HG03139 (cell line): ENCODE results near the gene CHST5.
"Not testable (repeated sequence)": the region's sequence is repeated elsewhere in the genome, so short reads cannot be mapped to it uniquely, and the experiment has no call there.

Experiments
- ATAC-seq: cut with Tn5 transposase; IDR thresholded peaks from one replicate; pipeline ENCODE4 v1.9.1; 2021; ENCODE audit not compliant: unreplicated experiment

Gene CHST5

DNA sequence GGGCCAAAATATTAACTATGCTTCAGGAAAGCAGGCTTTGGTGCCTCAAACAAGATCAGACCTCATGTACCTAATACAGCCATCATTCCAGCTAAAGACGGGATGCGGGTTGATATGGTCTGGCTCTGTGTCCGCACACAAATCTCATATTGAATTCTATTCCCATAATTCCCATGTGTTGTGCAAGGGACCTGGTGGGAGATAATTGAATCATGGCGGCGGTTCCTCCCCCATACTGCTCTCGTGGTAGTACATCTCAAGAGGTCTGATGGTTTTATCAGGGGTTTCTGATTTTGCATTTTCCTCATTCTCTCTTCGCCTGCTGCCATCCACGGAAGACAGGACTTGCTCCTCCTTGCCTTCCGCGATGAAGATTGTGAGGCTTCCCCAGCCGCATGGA is 21.6 kb downstream of the CHST5 start:
- no peak for ATAC-seq

DNA sequence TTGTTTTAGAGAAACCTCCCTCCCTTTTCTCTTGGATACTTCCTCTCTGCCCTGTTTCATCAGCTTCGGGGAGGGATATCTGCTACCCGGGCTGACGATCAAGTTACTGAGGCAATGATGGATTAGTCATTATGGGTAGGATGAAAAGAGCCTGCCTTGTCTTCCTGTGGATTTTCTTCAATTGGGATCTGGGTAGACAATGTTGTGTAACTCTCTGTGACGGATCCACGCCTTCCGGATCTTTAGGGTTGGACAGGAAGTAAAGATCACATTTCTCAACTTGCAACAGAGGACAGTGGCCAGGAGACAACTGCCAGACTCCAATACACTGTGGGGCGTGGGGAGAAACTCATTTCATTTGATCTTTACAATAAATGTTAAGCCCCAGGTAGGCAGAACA is 29.3 kb downstream of the CHST5 start:
- ATAC-seq = no peak

DNA sequence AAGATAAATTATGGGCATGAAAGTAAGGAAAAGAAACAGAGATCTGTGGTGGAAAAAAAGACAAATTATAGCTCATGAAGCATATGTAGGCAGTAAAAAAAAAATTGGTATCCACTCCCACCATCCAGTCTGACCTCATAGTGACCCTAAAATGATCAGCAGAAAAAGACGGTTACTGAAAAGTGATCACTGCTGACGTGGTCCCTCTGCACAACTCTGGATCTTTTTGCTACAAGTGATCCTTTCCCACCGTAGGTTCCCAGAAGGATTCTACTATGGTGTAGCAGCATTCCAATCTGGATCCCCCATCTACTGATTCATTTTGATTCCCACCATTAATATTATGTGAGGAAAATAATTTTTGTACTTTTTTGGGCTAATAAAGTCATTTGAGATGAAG is 29.8 kb downstream of the CHST5 start:
- ATAC-seq = no peak

GRCh38 chr16:75503801-75504200 is 32.1 kb downstream of the CHST5 start:
- ATAC-seq = no peak

DNA sequence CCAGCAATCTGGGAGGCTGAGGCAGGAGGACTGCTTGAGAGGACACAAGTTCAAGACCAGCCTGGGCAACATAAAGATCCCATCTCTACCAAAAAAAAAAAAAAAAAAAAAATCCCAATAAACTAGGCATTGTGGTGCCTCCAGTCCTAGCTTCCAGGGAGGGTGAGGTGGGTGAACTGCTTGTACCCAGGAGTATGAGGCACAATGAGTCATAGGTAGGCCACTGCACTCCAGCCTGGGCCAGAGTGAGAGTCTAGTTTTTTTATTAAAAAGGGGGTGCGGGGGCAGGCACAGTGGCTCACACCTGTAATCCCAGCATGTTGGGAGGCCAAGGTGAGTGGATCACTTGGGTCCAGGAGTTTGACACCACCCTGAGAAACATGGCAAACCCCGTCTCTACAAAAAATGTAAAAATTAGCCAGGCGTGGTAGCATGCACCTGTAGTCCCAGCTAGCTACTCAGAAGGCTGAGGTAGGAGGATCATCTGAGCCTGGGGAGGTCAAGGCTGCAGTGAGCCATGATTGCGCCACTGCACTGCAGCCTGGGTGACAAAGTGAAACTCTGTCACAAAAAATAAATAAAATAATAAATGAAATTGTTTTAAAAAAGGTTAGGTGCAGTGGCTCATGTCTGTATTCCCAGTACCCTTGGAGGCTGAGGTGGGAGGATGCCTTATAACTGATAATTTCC is 32.8 kb downstream of the CHST5 start:
- no peak for ATAC-seq

DNA sequence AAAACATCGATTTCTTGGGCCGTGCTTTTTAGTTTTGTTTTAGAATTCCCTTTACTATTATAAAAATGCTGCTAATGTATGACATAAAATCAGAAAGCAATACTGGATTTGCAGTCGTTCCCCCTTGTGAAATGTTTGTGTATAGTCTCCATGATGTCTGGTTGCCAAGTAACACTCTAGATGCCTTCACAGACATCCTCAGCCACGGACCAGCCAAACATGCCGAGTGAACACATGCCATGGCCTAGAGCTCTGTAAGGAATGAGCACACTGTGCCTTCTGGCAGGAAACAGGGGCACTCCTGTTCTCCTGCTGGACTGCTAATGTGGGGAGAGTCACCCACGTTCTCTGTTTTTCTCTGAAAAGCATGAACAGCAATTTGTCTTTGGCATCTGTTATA is 34.1 kb downstream of the CHST5 start:
- ATAC-seq = not testable (repeated sequence)

DNA sequence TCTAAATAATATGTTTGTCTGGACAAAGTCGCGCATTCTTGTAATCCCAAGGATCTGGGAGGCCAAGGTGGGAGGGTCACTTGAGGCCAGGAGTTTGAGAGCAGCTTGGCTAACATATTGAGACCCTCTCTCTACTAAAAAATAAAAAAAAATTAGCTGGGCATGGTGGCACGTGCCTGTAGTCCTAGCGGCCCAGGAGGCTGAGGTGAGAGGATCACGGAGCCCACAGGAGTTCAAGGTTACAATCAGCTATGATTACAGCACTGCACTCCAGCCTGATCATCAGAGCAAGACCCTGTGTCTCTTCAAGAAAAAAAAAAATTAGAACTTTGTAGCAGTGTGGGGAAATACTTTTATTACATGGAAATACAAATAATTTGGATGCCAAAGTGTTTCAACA is 34.5 kb downstream of the CHST5 start:
- ATAC-seq = no peak

DNA sequence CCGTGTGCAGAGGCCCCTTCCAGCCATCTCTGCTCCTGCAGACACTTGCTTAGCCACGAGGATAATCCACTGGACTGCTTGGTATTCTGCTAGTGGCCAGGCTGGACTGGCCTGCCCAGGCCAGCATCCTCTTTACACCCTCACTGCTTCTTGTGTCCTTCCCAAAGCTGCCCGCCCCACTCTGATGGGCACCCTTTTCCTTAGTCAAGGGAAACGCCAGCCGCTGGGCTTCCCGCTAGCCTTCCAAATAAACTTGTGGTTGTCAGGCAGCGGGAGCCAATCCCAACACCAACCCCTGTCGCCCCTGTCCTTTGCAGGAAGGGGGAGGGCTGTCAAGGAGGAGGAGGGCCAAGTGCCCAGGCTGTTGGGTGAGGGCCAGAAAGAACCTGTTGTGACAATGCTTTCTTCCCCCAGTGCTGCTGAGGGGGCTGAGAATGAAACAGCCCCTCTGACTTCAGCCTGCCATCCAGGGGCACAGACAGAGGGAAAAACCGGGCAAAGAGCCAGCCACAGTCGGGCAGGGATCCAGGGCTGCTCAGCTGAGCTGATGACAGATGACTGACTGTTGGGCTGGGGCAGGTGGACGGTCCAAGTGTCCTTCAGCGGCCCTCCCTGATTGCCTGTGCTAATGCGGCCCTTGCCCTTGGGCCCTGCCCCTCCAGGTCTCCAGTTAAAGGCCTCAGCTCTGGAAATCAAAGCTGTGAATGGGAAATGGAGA is 37.1 kb downstream of the CHST5 start:
- not testable (repeated sequence) for ATAC-seq

DNA sequence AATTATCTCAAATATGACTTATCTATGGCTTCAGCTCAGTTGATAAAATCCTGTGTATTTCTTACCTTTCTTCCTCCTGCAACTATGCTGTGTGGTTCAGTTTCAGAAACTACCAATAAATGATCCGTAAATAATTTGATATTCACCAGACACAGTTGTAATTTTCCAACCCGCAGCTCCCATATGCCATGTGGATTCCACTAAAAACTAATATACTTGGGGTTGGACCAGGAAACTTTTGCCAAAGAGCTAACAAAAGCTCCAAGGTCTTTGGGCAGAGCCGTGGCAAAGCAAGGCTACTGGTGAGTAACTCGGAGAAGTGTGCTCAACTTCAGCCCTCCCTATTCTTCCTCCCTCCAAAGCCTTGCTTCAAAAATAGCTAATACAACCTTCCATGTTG is 38.4 kb downstream of the CHST5 start:
- ATAC-seq = no peak

- ATAC-seq = peak; percentile 72
Measured at GRCh38 chr16:75495076-75495674, 40.7 kb downstream of the CHST5 start, which contains the start of gene CHST6. Gene CHST6 (minus strand): TSS chr16:75495441. CDS start chr16:75479828, 15,613 bp downstream.

GRCh38 chr16:75494661-75495075 is 41.2 kb downstream of the CHST5 start:
- no peak for ATAC-seq

- ATAC-seq = no peak
Measured at GRCh38 chr16:75494184-75494583, 41.7 kb downstream of the CHST5 start.

- no peak for ATAC-seq
Measured at GRCh38 chr16:75491876-75492275, 44.0 kb downstream of the CHST5 start.

DNA sequence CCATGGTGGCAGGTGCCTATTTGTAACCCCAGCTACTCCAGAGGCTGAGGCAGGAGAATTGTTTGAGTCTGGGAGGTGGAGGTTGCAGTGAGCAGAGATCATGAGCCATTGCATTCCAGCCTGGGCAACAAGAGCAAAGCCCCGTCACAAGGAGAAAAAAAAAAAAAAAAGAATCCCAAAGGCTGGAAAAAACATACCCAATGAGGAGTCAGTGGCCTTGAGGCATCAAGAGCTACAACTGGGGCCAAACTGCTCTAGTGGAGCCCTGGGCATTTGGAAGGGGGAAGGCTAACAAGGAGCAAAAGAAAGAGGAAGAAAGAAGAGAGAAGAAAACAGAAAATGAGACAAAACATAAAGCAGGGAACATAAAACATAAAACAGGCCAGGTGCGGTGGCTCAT is 47.6 kb downstream of the CHST5 start:
- ATAC-seq = no peak

- ATAC-seq = no peak
Measured at GRCh38 chr16:75486676-75487313, 49.1 kb downstream of the CHST5 start.

DNA sequence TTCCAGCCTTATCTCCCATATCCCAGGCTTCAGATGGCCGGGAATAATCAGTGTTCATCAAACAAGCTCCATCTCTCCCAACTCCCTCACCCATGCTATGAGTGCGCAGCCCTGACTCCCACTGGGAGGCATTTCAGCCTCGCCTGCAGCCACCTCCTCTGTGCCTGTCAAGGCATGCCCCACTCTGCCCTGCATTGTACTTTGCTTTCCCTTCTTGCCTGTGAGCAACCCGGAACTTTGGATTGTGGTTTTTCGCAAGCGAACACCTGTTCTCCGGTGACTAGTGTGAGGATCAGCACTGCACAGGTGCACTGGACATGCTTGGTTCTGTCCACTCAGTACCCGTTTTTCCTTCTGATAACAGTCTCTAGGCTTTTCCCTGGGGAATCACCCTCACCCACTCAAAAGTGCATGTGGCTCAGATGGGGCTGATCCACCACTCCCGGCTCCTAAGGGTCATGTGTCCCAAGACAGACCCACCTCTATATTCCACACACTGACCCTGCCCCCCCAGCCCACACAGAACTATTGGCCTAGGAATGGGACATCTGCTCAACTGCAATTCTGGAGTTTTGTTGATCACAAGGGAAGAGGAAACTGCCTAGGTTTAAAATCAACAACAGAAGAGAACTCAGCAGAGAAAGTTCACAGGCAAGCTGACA is 49.8 kb downstream of the CHST5 start:
- ATAC-seq = no peak

- no peak for ATAC-seq
Measured at GRCh38 chr16:75485230-75486013, 50.5 kb downstream of the CHST5 start.

GRCh38 chr16:75483222-75483621 is 52.7 kb downstream of the CHST5 start:
- ATAC-seq = no peak

DNA sequence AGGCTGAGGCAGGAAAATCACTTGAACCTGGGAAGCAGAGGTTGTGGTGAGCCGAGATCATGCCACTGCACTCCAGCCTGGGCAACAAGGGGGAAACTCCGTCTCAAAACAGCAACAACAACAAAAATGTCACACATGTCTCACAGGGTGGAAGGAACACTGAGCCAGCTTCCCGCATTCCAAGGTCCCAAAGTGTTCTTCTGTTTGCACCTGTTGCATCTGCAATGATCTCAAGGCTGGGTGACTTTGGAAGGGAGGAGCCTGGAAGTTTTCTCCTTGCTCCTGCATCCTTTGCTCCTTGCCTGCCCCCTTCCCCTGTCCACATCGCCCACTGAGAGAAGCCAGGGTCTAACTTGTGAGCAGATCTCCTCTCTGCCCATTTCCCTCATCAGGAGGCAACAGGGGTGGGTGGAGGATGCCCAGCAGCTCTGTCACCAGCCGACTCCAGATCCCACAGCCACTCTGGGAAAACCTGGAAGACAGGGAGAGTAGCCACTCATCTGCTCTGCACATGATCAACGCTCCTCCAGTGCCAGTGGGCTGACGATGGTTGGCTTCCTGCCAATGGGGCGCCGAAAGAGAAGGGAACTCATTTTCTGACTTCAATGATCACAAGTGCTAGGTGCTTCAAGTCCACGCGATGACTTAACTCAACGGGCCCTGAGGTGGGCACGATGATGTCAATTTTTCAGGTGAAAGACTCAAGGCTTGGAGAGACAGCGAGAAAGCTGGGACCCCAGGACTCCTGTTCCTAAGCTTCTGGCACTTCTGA is 53.3 kb downstream of the CHST5 start:
- ATAC-seq = no peak

DNA sequence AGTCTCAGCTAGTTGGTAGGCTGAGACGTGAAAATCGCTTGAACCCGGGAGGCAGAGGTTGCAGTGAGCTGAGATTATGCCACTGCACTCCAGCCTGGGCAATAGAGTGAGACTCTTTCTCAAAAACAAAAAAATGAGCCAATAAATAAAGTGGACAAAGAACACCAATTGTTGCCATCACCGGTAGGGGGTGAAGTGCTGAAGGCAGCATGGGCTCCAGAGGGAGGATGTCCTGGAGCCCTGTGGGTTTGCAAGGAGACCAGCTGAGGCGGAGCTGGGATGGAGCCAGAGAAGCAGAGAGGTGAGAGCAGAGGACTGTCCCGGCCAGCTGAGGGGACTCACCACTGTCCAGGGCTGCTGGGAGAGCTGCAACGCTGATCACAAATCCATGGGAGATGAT is 54.4 kb downstream of the CHST5 start:
- no peak for ATAC-seq
